Dermis microvascular lymphatic vessel endothelial cell (primary cell): Measurements from ENCODE around the gene WDR83. TPM values are rescaled to one million over a fixed set of nuclear protein-coding genes. Genes with fewer than 3 reads are reported as not detected.
"Not testable (repeated sequence)": the region's sequence is repeated elsewhere in the genome, so short reads cannot be mapped to it uniquely, and the experiment has no call there.

Experiments
- DNase-seq, 2 donors: peaks; one replicate each; pipeline versions ENCODE4 v3.0.0 to v3.0.0-alpha.2; 2010; ENCODE audit warnings: low read depth in 2 of 2
- total RNA-seq: library from RNA; depleted of rRNA; stranded (reverse); fragments of >200 nt; gene quantifications from 2 replicates; pipeline ENCODE4 v1.2.1, GENCODE V29; 2014

Gene WDR83
- total RNA-seq, 1 donor from 2014 or later = 5.8 TPM

DNA sequence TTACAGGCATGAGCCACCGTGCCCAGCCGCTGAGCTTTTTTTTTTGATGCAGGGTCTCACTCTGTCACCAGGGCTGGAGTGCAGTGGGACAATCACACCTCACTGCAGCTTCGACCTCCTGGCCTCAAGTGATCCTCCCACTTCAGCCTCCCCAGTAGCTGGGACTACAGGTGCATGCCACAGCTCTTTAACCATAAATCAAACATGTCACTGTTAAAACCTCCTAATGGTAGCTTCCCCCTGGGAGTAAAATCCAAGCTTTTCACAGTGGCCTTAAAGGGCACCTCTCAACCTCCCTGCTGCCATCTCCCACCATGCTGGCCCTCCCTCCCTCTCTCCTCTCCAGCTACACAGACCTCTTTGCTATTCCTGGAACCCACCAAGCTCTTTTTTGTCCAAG, 19.2 kb downstream of the WDR83 start:
- no peak for DNase-seq

GRCh38 chr19:12687496-12688196, 21.0 kb downstream of the WDR83 start, which contains the start of gene GNG14:
Gene GNG14 (plus strand): TSS chr19:12687998. CDS start chr19:12688049, 51 bp downstream.
- DNase-seq = no peak

DNA sequence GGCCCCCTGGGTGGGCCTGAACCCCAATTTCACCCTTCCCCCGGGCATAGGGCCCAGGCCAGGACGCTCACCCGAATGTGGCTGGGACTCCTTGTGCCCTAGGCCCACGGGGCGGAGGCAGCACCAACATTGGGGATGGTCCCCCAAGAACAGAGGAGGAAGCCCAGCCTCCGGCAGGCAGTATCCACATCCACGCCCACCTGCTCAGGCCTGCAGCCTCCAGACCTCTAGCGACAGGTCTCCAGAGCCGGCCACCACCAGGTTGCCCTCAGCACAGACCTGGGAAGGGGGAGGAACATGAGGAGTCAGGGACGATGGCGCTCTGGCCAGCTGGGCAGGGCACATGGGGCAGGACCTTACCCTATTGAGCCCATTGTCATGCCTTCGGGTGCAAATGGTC, 22.4 kb downstream of the WDR83 start:
- DNase-seq = no peak

DNA sequence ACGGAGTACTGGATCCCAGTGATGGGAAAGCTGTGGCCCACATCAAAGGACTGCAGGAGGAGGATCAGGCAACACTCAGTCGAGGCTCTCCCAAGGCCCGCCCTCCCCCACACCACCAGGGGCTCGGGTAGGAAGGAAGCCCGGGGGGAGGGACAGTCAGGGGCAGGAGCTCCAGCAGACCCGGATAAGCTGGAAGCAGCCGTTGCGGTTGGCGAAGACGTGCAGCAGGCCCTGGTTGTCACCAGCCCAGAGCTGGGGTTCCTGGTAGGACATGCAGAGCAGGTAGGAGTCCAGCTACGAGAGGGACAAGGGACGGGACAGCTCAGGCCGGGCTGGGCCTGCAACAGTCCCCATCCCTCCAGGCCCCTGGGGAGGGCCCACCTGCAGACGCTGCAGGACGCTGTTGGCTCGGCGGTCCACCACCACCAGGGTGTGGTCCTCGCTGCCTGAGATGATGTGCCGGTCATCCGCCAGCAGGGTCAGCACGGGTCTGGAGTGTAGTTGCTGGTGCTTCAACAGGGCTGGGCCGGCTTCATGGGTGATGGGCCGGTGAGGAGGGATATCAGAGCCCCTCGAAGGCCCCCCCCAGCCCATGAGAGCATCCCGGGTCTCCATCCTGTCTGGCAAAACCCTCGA, 23.1 kb downstream of the WDR83 start:
- no peak for DNase-seq

DNA sequence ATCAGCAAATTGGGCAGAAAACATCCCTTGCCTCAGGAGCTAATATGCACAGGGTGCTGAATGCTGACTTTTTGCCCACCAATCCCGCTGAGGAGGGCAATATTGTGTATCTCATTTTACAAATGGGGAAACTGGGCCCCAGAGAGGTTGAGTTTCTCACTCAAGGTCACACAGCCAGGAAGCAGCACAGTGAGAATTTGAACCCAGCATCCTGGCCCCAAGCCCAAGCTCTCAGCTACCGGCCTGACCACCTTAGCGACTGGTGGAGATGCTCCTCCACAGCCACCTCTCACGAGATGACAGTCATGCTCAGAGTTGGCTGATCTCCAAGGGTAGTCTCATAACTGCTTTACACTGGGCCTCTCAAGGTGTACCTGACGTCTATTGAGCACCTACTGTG, 26.4 kb downstream of the WDR83 start:
- no peak for DNase-seq

DNA sequence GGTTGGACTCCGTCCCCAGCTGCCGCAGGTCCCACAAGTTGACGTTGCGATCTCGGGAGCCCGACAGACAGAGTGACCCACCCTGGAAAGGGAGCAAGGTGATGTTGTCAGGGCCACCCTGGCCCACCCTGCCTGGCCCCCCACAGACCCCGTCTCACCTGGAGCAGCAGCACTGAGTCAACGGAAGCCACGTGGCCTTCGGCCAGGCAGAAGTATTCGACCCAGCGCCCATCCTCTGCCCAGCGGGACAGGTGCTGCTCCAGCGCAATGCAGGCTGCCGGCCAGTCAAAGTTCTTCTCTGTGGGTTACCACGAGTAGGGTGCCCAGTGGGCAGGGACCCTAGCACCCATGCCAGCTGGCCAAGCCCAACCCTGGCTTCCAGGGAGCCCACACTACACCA, 28.0 kb downstream of the WDR83 start:
- DNase-seq = no peak

- no peak for DNase-seq
Observed at GRCh38 chr19:12695096-12695495, 28.5 kb downstream of the WDR83 start.

DNA sequence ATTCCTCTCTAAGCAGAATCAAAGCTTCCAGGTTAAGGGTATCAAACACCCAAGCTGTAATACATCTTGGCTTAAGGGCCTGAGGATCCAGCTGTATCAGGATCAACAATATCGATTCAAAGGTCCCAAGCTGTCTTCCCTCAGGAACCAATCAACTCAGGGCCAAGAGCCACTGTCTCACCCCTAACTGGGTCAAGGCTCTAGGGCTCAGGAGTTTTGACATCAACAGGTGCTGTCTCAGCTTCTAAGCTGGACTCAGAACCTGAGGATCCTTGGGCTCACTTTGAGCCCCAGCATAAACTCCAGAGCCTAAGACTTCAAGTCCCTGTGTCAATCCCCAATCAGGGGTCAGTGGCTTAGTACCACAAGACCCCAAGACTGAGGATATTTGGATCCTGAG, 28.9 kb downstream of the WDR83 start:
- no peak for DNase-seq

- no peak for DNase-seq
Observed at GRCh38 chr19:12695997-12696365, 29.4 kb downstream of the WDR83 start.

- peak; percentile 95 to 96 for DNase-seq
Observed at GRCh38 chr19:12696366-12697335, 30.0 kb downstream of the WDR83 start, which contains the start of gene FBXW9. Gene FBXW9 (minus strand): TSS chr19:12696631. CDS start chr19:12696581, 50 bp downstream.

DNA sequence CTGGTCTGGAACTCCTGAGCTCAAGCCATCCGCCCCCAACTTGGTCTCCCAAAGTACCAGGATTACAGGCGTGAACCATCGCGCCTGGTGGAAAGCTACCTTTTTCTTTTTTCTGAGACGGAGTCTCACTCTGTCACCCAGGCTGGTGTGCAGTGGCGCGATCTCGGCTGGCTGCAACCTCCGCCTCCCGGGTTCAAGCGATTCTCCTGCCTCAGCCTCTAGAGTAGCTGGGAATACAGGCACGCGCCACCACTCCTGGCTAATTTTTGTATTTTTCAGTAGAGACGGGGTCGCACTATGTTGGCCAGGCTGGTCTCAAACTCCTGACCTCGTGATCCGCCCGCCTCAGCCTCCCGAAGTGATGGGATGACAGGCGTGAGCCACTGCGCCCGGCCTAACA, 30.8 kb downstream of the WDR83 start:
- not testable (repeated sequence) for DNase-seq

DNA sequence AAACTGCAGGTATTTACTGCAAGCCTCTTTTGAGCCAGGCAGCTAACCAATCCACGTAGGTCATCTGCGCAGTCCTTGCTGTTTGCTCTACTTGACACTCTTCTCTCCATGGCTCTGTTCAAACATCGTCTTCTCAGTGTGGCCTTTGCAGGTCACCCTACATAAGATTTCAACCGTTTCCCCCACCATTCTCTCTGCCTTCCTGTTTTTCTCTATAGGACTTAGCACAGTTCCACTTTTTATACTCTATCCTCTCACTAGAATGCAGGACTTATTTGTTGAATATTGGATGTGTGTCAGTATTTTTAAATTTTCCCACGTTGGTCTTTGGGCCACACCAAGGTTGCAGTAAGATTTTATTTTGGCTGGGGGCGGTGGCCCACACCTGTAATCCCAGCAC, 31.5 kb downstream of the WDR83 start:
- DNase-seq = no peak

DNA sequence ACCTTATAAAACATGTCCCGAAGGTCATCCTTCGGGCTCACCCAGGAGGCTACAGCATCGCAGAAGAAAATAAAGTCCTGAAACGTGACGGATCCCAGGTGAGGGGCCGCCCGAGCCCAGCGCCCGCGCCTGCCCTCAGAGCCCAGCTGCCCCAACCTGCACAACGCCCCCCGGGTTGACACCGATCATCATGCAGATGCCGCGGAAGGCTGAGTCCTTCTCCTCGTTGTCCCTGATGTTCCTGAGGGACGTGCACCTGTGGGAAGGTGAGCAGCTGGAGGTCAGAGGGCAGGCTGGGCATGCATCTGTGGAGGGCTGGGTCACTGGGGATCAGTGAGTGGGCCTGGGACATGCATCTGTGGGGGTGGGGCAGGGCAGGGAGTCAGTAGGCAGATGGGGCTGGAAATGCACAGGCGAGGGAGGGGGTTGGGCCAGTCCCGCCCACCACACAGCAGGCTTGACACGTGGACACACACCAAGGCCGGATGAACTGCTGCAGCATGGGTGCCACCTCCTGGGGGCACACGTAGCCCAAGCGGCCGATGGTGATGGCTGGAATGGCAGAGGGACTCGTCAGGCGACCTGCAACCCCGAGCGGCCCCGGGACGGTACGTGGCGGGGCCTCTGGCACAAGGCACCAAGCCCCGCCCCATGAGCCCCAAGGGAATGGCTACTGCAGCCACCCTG, 35.1 kb downstream of the WDR83 start:
- no peak for DNase-seq

- peak in 1 of 2 donors; percentile 64 for DNase-seq
Observed at GRCh38 chr19:12703046-12703445, 36.4 kb downstream of the WDR83 start.

GRCh38 chr19:12705169-12705568, 38.6 kb downstream of the WDR83 start:
- DNase-seq = no peak

DNA sequence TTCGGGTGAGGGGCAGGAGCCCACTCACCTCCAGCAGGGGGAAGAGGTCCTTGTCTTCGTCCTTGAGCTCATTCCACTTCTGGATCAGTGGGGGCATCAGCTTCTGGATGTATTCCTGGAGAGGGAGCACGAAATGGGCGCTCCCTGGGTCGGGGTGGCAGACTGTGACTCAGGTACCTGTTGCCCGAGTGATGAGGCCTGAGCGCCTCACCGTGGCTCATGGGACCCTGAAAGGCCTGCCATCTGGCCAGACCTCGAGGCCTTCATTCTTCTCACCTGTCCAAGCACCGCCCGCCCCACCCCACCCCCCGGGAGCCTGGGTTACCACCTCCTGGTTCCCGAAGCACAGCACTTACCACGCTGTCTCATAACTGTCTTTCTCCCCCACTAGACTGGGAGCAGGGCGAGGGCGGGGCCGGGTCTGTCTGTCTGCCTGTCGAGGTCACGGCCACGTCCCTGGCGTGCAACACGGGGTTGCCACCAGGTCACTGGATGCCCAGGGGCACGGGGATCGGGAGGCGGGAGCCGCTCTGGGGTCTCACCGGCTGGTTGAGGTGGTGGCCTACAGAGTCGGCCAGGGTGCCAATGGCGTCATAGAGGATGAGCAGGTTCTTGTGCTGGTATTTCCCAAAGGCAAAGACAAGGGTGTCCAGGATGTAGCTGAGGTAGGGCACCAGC, 39.2 kb downstream of the WDR83 start:
- DNase-seq = no peak

DNA sequence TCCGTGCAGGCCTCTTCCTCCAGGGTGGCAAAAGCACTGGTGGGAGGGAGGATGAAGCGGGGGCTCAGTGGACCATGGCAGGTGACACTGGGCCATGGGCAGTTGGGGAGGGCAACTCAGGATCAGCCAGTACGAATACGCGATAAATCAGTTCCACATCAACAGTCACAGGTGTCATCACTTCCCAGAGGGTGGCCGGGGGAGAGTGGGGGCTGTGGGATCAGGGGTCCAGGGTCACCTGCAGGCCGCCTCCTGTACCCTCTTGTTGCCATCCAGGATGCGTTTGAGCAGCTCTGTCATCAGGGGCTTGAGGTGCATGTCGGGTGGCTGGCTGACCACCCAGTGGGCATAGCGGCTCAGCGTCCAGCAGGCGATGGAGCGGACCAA, 39.7 kb downstream of the WDR83 start:
- DNase-seq = no peak

DNA sequence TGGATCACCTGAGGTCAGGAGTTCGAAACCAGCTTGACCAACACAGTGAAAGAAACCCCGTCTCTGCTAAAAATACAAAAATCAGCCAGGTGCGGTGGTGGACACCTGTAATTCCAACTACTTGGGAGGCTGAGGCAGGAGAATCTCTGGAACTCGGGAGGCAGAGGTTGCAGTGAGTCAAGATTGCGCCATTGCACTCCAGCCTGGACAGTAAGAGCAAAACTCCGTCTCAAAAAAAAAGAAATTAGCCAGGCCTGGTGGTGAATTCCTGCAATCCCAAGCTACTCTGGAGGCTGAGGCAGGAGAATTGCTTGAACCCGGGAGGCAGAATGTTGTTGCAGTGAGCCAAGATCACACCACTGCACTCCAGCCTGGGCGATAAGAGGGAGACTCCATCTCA, 42.0 kb downstream of the WDR83 start:
- no peak for DNase-seq

DNA sequence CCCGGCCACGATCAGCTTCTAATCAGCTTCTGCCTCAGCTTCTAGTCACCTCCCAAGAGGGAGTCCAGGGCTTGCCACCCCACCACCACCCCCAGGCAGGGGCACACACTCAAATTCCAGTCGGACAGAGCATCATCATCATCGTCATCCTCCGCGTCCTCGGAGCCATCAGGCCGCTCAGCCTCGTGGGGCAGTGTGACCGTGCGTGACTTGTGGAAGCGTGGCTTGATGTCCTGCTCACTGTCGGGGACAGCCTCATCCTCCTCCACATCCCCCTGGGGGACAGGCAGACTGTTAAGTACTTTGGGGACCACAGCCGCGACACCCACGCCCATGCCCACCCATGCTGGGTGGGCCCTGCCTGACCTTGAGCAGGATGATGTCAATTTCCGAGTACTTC, 44.6 kb downstream of the WDR83 start:
- DNase-seq = no peak

DNA sequence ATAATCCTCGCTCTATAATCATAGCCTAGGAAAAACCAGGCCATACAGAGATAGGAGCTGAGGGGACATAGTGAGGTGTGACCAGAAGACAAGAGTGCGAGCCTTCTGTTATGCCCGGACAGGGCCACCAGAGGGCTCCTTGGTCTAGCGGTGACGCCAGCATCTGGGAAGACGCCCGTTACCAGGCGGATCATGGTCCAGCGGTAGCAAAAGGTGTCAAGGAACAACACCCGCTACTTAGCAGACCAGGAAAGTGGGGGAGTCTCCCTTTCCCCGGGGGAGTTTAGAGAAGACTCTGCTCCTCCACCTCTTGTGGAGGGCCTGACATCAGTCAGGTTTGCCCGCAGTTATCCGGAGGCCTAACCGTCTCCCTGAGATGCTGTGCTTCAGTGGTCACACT, 45.5 kb downstream of the WDR83 start:
- not testable (repeated sequence) for DNase-seq

GRCh38 chr19:12713304-12713703, 46.7 kb downstream of the WDR83 start:
- not testable (repeated sequence) for DNase-seq
